Heart right ventricle (tissue), 16 donors: ENCODE data around the gene GRM7. TPM values are rescaled to one million over a fixed set of nuclear protein-coding genes. Genes with fewer than 3 reads are reported as not detected.
A peak's percentile ranks its signal among the peaks of the same experiment; 100 is the strongest.

Experiments
- ATAC-seq, 8 donors: fragments of 200-7000 bp; cut with Tn5 transposase; one replicate each; pipeline ENCODE4 v1.9.1; 2020; ENCODE audit warnings: mild to moderate bottlenecking in 8 of 8, moderate library complexity in 8 of 8, moderate number of reproducible peaks in 1 of 8
- DNase-seq, 2 donors: peaks; one replicate each; pipeline ENCODE4 v3.0.0-alpha.2; 2020
- H3K27ac ChIP-seq, 10 donors: fragments of 200-600 bp; sonication (generic) in 2 of 10; one replicate each; pipeline versions ENCODE4 v1.5.0 to v1.8.0; 2020 to 2022; ENCODE audit warnings: mild to moderate bottlenecking in 3 of 10
- H3K27me3 ChIP-seq, 7 donors: fragments of 200-600 bp; one replicate each; pipeline ENCODE4 v1.8.0; 2021 to 2022; ENCODE audit warnings: mild to moderate bottlenecking in 2 of 7
- H3K36me3 ChIP-seq, 9 donors: fragments of 200-600 bp; sonication (generic) in 1 of 9; one replicate each; pipeline versions ENCODE4 v1.5.0 to v1.8.0; 2020 to 2022; ENCODE audit warnings: mild to moderate bottlenecking in 2 of 9
- H3K4me1 ChIP-seq, 9 donors: fragments of 200-600 bp; sonication (generic) in 1 of 9; one replicate each; pipeline versions ENCODE4 v1.5.0 to v1.8.0; 2020 to 2022; ENCODE audit warnings: mild to moderate bottlenecking in 4 of 9
- H3K4me3 ChIP-seq, 10 donors: fragments of 200-600 bp; sonication (generic) in 2 of 10; one replicate each; pipeline versions ENCODE4 v1.5.0 to v1.8.0; 2020 to 2022; ENCODE audit warnings: mild to moderate bottlenecking in 7 of 10, moderate library complexity in 2 of 10
- H3K9me3 ChIP-seq, 11 donors: fragments of 200-600 bp in 10 of 11; sonication (generic) in 2 of 11; one replicate each; pipeline versions ENCODE4 v1.5.0 to v1.8.0; 2013 to 2022; ENCODE audit warnings: mild to moderate bottlenecking in 2 of 11, control low read depth in 1 of 11, moderate library complexity in 1 of 11
- CTCF ChIP-seq, 9 donors: fragments of 200-600 bp; sonication (generic) in 2 of 9; IDR thresholded peaks; one replicate each; pipeline versions ENCODE4 v1.5.0 to v1.8.0; 2021 to 2022; ENCODE audit warnings: antibody characterized with exemption in 9 of 9, mild to moderate bottlenecking in 5 of 9, moderate library complexity in 1 of 9
- WGBS, 2 donors: extraction: QIAGEN DNeasy Blood & Tissue Kit; methylation state at CpG; one replicate each; pipeline ENCODE4 v1.1.7; 2013; ENCODE audit warnings: inconsistent platforms in 1 of 2; 5-methylcytosine and 5-hydroxymethylcytosine counted together
- intact Hi-C, 10 donors: fragments of 100-400 bp; cut with DNase I; formaldehyde crosslinking; loops; one replicate each; pipeline versions ENCODE4 v1.11.1 to v1.14.2; 2022
- polyA plus RNA-seq, 2 donors: library from polyadenylated mRNA; stranded (reverse); fragments of 200-250 nt; gene quantifications; one replicate each; pipeline ENCODE4 v1.2.3, GENCODE V29; 2013
- total RNA-seq, 10 donors: library from RNA; stranded (reverse); fragmentation: NEBNext Ultra II Directional in 3 of 10; extraction: Animal tissue kit (Norgen Biotek cat#: 25700) in 3 of 10; gene quantifications; one replicate each; pipeline versions ENCODE4 v1.2.1 to v1.2.4, GENCODE V29; 2021 to 2023
- donor health status: Arrhythmogenic right ventricular cardiomyopathy.
- donor health status: ischemic (EF 13 %, LVEDD 7.1; RV severe dilation, severe dysfunction).
- donor health status: healthy with polysubstance abuse.
- donor health status: DM: no; HTN: yes; CAD: no.
- donor health status: DM: no; HTN: no; CAD: no.
- donor health status: ischemic (EF 25% LVEDD 6.9; RV normal size, moderate dysfunction).
- donor health status: ischemic (EF 25% LVEDD 5.7; RV mildly dilated, moderate dysfunction).
- donor health status: healthy.
- donor health status: DM: yes; HTN: yes; CAD: no.
- donor health status: Ischemic cardiomyopathy.
- donor health status: ischemic (EF 35%, LVEDD 5.7; RV mildly dilated, moderate dysfunction).
- donor health status: nonischemic (EF 11% LVEDD 7.7; RV severe dilation, severe dysfunction).
- donor health status: DM: yes; HTN: yes; CAD: no.
- donor health status: PGD.
- donor health status: ischemic (EF 29% LVEDD 5.4; RV normal size, mild dysfunction).
- donor health status: nonischemic (EF 23%, LVEDD 6.1; RV moderate dilation, normal function).

GRM7 gene
- total and polyA plus RNA-seq, 12 donors = not detected

DNA sequence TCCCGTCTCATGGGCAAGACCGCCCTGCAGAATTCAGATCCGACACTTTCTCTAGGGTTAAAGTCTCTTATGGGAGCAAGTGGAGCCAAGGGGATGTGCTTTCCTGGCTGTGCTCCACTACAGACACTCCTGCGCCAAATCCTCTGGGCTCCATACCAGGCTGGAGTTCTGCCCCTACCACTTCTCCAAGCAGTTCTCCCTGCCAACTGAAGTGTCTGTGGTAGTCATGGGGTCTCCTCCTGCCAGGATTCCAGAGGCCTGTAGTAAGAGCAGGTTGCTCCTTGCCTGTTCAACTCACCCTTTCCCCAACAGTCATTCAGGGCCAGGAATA lies 403.2 kb downstream of the GRM7 start:
- peaks cover 0 to 8% (median 0%) of the 10 kb centered on the region in 11 donors for H3K9me3 ChIP-seq
- DNase-seq = no peak
- intact Hi-C loops = no loop called here
- peak in 3 of 8 donors; percentile 30 to 73 (median 67) for ATAC-seq
- no peak for TF ChIP-seq CTCF (IDR thresholded peaks at IDR 0.05)
- no peaks in the 10 kb centered on the region for H3K27me3 ChIP-seq
- 80 to 93% methylated on average over 4 of the region's 4 CpGs for WGBS, 2 donors
- H3K4me1 ChIP-seq = no peaks in the 10 kb centered on the region
- H3K36me3 ChIP-seq = no peaks in the 10 kb centered on the region
- no peak overlapping the region for H3K4me3 ChIP-seq
- no peak overlapping the region for H3K27ac ChIP-seq

DNA sequence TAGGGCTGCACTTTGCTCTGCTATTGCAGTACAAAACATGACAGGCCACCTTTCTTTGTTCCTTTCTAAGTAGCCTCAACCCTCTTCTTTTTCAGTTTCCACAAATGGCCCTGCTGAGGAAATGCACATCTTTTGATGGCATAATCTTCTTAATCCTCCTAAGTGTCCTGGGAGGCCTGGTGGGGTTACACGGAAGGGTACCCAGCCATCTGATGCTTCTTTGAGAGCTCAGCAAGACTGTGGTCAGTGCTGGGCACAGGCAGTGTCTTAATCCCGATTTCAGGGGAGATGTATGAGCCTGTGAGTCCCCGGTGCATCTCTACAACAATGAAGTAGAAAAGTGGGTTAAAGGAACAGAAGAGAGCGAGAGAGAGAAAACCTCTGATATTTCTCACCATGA lies 404.8 kb downstream of the GRM7 start:
- H3K9me3 ChIP-seq = peaks cover 0 to 8% (median 0%) of the 10 kb centered on the region in 11 donors
- ATAC-seq (no peak), DNase-seq (no peak)
- 63 to 65% methylated on average over 4 of the region's 4 CpGs for WGBS, 2 donors
- intact Hi-C loops = no loop called here
- H3K27ac ChIP-seq = no peak overlapping the region
- TF ChIP-seq CTCF (IDR thresholded peaks at IDR 0.05) = no peak
- H3K4me3 ChIP-seq = no peak overlapping the region
- H3K4me1 ChIP-seq = no peaks in the 10 kb centered on the region
- no peaks in the 10 kb centered on the region for H3K36me3 ChIP-seq
- no peaks in the 10 kb centered on the region for H3K27me3 ChIP-seq

DNA sequence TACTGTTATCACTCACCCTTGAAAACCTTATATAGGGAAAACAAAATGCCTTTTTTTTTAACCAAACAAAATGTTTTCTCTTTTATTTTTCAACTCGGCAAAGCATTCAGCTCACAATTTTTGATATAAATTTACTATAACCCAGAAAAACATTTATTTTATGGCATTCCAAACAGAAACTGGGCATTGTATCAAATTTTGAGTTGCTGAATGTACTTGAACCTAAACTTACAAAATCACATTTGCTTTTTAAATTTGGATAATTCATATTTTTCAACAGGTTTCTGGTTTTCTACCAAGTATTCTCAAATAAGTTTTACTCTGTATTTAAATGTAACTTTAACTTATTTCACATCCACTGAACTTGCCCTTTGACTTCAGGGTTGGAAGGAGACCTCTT lies 405.6 kb downstream of the GRM7 start:
- H3K36me3 ChIP-seq = no peaks in the 10 kb centered on the region
- no peaks in the 10 kb centered on the region for H3K27me3 ChIP-seq
- H3K4me1 ChIP-seq = no peaks in the 10 kb centered on the region
- no peak overlapping the region for H3K4me3 ChIP-seq
- peaks cover 0 to under 1% (median 0%) of the 10 kb centered on the region in 11 donors for H3K9me3 ChIP-seq
- no peak for ATAC-seq
- 80 to 96% methylated on average over 1 of the region's 1 CpG for WGBS, 2 donors
- TF ChIP-seq CTCF (IDR thresholded peaks at IDR 0.05) = no peak
- intact Hi-C loops = no loop called here
- DNase-seq = no peak
- H3K27ac ChIP-seq = no peak overlapping the region

DNA sequence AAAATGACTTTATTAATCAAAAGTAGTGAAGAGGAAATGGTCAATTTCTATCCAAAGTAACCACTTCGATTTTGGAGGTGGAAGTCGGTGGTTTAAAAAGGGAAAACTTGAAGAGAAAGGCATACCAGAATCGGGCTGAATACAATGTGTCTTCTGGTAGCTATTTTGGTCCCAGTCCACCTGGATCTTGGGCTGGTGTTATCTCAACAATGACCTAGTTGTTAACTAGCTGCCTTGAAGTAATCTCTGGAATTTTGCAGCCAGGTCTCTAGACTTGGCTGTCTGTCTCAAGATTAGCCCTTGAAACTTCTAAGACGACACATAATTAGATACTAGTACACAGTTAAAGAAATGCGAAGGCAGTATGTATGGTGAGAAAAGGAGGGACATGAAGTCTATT lies 409.8 kb downstream of the GRM7 start:
- ATAC-seq (no peak), DNase-seq (no peak)
- H3K36me3 ChIP-seq = no peaks in the 10 kb centered on the region
- 56 to 63% methylated on average over 5 of the region's 5 CpGs for WGBS, 2 donors
- TF ChIP-seq CTCF (IDR thresholded peaks at IDR 0.05) = no peak
- no peak overlapping the region for H3K4me3 ChIP-seq
- H3K27me3 ChIP-seq = no peaks in the 10 kb centered on the region
- H3K27ac ChIP-seq = no peak overlapping the region
- peaks cover 0 to 8% (median 0%) of the 10 kb centered on the region in 11 donors for H3K9me3 ChIP-seq
- no peaks in the 10 kb centered on the region for H3K4me1 ChIP-seq
- intact Hi-C loops = no loop called here

- intact Hi-C loops = no loop called here
- H3K4me3 ChIP-seq = no peak overlapping the region
- WGBS, 2 donors = 25 to 27% methylated on average over 3 of the region's 3 CpGs
- no peaks in the 10 kb centered on the region for H3K36me3 ChIP-seq
- no peaks in the 10 kb centered on the region for H3K4me1 ChIP-seq
- H3K27ac ChIP-seq = no peak overlapping the region
- H3K27me3 ChIP-seq = no peaks in the 10 kb centered on the region
- peaks cover 0 to 8% (median 0%) of the 10 kb centered on the region in 11 donors for H3K9me3 ChIP-seq
- DNase-seq = no peak
- TF ChIP-seq CTCF (IDR thresholded peaks at IDR 0.05) = no peak
- ATAC-seq = no peak
Observed at GRCh38 chr3:7271631-7272030, 410.7 kb downstream of the GRM7 start.
